Measurements from ENCODE around the gene SAP130.
"Not testable (repeated sequence)": the region's sequence is repeated elsewhere in the genome, so short reads cannot be mapped to it uniquely, and the experiment has no call there.

SAP130 gene

DNA sequence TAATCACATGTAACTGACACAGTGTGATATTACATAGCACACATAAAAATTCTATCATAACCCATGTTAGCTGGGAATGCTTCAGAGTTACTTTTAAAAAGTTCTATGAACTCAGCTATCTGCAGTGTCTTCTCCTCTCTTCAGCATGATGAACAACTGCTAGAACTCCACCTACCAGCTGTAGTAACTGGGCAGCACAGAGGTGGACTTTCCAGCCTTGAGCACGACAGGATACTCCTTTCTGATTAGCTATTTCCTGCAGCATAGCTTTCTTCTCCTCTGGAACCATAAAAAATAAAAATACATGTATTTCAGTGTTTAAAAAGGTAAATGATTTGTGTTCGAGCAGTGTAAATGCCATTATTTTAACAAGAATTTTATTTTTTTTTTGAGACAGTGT, 82.6 kb downstream of the SAP130 start:
- DNase-seq, result no peak

GRCh38 chr2:127943186-127943585, 84.7 kb downstream of the SAP130 start:
- DNase-seq, result no peak

DNA sequence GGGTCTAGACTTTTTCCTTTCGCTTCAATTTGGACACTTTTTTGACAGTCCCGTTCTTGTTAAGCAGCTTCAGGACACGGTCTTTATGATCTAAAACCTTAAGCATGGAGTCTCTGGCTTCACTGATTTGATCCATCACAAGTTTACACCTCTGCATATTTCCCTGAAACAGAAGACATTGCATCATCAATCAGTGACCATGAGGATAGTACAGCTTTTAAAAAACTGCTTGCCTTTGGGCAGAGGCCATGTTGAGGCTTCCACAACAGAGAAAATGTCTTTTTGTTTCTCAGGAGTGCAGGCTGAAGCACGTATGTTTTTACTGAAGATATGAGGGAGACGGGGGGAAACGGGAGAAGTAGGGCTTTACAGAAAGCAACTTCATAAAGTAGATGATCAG, 85.9 kb downstream of the SAP130 start:
- no peak for DNase-seq

DNA sequence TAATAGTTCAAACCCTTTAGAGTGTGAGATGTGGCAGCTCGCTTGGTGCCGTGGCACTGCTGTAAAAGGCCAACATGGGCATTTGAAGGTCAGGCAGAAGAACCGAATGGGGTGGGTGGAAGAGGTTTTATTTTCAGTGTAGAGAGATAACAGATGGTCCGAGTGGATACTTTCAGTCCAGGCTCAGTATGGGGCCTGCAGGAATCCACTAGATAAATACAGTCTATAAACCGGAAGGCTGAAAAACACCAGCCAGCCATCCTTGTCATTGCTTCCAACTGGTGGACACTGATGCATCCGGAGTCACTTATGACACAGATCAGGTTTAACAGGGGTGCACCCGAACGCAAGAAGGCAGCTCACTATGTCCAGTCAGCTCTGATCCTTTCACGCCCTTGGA, 86.4 kb downstream of the SAP130 start:
- no peak for DNase-seq

DNA sequence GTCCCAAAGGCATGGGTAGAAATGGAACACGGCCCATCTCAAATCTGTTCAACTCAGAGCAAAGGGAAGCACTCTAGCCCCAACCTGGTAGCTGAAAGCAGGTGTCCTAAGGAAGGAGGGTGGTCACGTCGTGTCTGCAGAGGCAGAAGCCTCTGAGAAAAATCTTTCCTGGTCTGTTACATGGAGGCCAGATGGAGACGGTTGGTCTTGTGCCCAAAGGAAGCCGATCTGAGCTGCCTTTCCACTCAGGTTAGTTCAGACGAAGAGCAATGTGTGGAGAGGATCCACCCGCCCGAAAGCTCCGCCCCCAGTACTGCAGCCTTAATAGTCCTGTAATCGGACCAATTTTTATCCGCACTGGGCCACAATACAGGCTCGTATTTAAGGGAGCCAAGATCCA, 87.2 kb downstream of the SAP130 start:
- DNase-seq, result no peak

- no peak for DNase-seq
Measured at GRCh38 chr2:127935337-127935736, 92.5 kb downstream of the SAP130 start.

- no peak for DNase-seq
Measured at GRCh38 chr2:127932199-127932876, 95.5 kb downstream of the SAP130 start.

DNA sequence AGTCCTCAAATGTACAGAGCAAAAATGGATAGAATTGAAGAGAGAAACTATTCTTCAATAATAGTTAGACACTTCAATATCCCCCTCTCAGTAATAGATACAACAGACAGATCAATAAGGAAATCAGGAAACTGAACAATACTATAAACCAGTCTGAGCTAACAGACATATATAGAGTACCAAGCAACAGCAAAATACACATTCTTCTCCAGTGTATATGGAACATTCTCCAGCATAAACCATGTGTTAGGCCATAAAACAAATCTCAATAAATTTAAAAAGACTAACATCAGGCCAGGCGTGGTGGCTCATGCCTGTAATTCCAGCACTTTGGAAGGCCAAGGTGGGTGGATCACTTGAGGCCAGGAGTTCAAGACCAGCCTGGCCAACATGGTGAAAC, 98.4 kb downstream of the SAP130 start:
- no peak for DNase-seq

DNA sequence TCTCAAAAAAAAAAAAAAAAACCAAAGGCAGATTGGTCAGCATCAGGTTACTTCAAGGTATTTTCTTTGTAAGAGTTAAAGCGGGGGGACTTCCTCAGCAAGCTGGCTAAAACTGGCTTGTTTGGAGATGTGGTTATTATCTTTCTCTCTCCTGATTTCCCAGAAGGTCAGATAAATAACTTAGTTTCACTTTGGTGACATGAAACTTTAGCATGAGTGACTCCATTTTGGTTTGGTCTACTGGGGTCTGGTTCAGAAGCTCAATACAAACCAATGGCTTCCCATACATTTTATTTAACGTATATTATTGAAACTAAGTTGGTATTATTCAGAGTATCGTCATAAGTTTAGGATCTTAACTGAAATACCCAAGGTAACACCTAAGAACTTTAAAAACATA, 100.5 kb downstream of the SAP130 start:
- no peak for DNase-seq

DNA sequence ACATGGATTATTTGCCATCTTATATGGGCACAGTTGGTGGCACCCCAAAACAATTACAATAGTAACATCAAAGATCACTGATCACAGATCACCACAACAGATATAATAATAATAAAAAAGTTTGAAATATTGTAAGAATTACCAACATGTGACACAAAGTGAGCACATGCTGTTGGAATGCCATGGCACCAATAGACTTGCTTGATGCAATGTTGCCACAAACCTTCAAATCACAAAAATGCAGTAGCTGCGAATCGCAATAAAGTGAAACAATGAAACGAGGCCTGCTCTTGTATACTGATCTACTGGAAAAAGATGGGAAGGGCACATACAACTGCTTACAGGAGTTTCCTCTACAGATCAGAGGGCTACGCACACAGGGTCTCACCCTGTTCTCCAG, 109.9 kb downstream of the SAP130 start:
- no peak for DNase-seq

DNA sequence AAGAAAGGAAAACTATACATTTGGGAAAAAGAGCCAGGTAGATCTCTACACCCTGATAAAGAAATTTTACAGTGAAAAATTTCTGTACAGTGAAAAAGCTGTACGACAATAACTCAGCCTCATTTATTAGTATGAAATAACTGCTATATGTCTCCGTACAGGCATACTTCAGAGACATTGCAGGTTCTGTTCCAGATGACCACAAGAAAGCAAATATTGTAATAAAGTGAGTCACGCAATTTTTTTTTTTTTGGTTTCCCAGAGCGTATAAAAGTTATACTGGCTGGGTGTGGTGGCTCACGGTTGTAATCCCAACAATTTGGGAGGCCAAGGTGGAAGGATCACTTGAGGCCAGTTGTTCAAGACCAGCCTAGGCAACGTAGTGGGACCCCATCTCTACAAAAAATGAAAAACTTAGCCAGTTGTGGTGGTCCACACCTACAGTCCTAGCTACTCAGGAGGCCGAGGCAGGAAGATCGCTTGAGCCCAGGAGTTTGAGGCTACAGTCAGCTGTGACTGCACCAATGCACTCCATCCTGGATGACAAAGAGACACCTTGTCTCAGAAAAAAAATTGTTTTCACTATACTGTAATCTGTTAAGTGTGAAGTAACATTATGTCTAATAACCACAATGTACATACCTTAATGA, 113.9 kb downstream of the SAP130 start:
- DNase-seq, result no peak

- DNase-seq, result no peak
Measured at GRCh38 chr2:127911737-127912136, 116.1 kb downstream of the SAP130 start.

GRCh38 chr2:127910415-127910814, 117.4 kb downstream of the SAP130 start:
- DNase-seq, result no peak

GRCh38 chr2:127909019-127909418, 118.8 kb downstream of the SAP130 start:
- no peak for DNase-seq

DNA sequence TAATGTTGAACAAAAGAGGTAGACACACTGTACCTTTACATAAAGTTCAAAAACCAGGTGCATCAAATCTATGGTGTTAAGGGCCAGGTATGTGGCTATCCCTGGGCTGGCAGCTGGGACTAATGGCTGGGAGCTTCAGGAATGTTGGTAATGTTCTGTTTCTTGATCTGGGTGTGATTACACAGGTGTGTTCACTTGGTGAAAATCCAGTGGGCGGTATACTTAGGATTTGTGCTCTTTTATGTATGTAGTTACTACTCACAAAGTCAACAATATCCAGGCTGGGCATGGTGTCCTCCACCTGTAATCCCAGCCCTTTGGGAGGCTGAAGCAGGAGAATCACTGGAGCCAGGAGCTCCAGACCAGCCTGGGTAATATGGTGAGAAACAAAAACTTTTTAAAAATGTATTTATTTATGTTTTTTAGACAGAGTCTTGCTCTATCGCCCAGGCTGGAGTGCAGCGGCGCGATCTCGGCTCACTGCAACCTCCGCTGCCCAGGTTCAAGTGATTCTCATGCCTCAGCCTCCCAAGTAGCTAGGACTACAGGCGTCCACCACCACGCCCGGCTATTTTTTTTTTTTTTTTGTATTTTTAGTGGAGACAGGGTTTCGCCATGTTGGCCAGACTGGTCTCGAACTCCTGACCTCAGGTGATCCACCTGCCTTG, 120.0 kb downstream of the SAP130 start:
- not testable (repeated sequence) for DNase-seq

GRCh38 chr2:127906206-127906926, 121.5 kb downstream of the SAP130 start:
- no peak for DNase-seq

DNA sequence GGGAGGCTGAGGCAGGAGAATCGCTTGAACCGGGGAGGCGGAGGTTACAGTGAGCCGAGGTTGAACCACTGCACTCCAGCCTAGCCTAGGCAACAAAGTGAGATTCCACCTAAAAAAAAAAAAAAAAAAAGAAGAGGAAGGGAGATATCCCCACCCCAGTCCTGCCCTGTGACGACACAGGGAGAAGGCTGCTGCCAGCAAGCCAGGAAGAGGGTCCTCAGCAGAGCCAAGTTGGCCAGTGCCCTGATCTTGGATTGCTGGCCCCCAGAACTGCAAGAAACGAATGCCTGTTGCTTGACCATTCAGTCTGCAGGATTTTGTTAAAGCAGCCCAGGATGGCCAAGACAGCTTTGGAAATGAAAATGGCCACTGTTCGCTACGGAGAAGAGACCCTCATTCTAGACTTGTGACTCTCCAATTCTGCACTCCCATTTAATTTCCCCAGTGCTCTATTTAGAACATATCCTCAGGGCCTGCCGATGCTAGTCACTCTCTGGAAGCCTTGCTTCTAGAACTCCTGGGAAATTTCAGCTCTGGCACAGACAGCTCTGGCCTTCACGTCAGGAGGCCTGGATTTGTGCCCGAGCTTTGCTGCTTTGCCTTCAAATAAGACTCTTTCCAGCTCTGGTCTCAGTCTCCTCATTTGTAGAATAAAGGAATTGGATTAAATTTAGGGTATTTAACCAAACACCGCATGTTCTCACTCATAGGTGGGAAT, 126.4 kb downstream of the SAP130 start:
- DNase-seq, result peak; percentile 49

DNA sequence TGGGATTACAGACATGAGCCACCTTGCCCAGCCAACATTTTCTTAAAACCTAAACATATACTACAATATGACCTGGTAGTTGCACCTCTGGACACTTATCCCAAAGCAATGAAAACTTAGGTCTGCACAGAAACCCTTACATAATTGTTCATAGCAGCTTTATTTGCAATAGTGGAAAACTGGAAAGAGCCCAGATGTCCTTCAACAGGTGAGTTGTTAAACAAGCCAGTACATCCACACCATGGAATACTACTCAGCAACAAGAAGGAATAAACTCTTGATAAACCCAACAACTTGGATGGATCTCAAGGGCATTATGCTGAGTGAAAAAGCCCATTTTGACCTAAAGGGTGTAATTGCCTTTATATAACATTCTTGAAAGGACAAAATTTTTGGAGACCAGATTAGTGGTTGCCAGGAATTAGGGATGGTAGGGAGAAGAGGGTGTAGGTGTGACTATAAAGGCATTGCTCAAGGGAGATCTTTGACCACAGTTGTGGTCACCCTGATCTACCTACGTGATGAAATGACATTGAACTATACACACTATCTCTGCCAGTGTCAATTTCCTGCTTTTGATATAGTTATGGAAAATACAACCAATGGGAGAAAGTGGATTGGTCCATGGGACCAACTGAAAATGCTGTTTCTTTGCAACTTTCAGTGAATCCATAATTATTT, 130.2 kb downstream of the SAP130 start:
- no peak for DNase-seq

- no peak for DNase-seq
Measured at GRCh38 chr2:127893494-127893893, 134.4 kb downstream of the SAP130 start.

DNA sequence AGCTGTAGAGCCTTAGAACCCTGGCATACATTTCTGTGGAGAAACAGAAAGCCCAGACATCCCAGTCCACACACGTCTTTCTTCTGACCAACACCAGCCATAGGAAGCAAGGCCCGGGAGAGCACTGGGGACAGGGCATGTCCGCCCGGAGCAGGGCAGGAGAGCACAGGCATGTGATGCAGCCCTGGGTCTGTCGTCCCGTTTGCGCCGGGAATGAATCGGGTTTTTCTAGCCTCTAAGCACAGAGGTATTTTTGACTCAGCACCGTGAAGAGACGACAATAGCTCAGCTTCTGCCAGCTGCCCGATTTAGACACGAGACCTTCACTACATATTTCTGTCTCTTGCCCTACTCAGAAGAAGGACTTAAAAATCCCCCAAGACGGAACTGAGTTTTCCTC, 134.8 kb downstream of the SAP130 start:
- DNase-seq, result no peak

DNA sequence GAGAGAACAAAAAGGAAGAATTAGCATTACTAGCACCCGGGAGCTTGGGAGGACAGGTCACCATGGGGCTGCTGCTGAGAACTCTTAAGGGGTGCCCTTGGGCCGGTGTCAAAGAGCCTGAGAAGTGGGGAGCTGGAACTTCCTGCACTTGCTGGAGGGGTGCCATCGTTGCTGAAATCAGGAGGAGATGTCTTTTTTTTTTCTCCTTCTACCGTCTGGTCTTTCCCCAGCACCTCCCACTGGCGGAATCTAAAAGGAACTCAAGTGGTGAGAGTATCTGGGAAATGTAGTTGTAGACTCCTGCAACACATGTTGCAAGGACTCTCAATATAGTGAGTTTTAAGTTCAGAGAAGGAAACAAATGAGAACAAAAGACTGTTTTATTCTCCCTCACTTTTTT, 136.0 kb downstream of the SAP130 start:
- DNase-seq, result no peak
